MM.1S (cell line): Measurements from ENCODE around the gene CCDC40.

ENCODE experiments used
- DNase-seq: peaks from one replicate; pipeline ENCODE4 v3.0.0-alpha.2; 2015
- H2AFZ ChIP-seq: fragments of 300-600 bp; sonication (generic); 2 replicates; pipeline ENCODE4 v1.6.0; 2016; ENCODE audit warnings: antibody characterized with exemption, low read length
- H3F3A ChIP-seq: fragments of 300-600 bp; sonication (generic); 2 replicates; pipeline ENCODE4 v1.6.1; 2016; ENCODE audit warnings: mild to moderate bottlenecking, antibody characterized with exemption, low read length, moderate library complexity, mixed read lengths; ENCODE audit not compliant: insufficient read depth
- H3K27ac ChIP-seq: fragments of 300-600 bp; sonication (generic); 2 replicates; pipeline ENCODE4 v1.5.1; 2016; ENCODE audit warnings: mild to moderate bottlenecking, low read length
- H3K27me3 ChIP-seq: fragments of 300-600 bp; sonication (generic); replicated peaks from 2 replicates; pipeline ENCODE4 v1.6.0; 2016; ENCODE audit warnings: low read length; ENCODE audit not compliant: insufficient read depth
- H3K36me3 ChIP-seq: fragments of 300-600 bp; sonication (generic); replicated peaks from 2 replicates; pipeline ENCODE4 v1.6.1; 2016; ENCODE audit warnings: mild to moderate bottlenecking, low read length, mixed read lengths; ENCODE audit not compliant: insufficient read depth
- H3K4me1 ChIP-seq: fragments of 300-600 bp; sonication (generic); 2 replicates; pipeline ENCODE4 v1.6.1; 2016; ENCODE audit warnings: low read length, mixed read lengths
- H3K4me2 ChIP-seq: fragments of 300-600 bp; sonication (generic); 2 replicates; pipeline ENCODE4 v1.6.0; 2016; ENCODE audit warnings: low read depth, low read length
- H3K4me3 ChIP-seq: fragments of 300-600 bp; sonication (generic); 2 replicates; pipeline ENCODE4 v1.5.1; 2016; ENCODE audit warnings: low read length, mixed read lengths
- H3K79me2 ChIP-seq: fragments of 300-600 bp; sonication (generic); 2 replicates; pipeline ENCODE4 v1.6.1; 2016; ENCODE audit warnings: mixed run types, low read length, mixed read lengths
- H3K9ac ChIP-seq: fragments of 300-600 bp; sonication (generic); 2 replicates; pipeline ENCODE4 v1.6.1; 2016; ENCODE audit warnings: low read length, mixed read lengths
- H3K9me2 ChIP-seq: fragments of 300-600 bp; sonication (generic); replicated peaks from 2 replicates; pipeline ENCODE4 v1.6.1; 2016; ENCODE audit warnings: mild to moderate bottlenecking, low read length, mixed read lengths; ENCODE audit not compliant: insufficient read depth
- H3K9me3 ChIP-seq: fragments of 300-600 bp; sonication (generic); replicated peaks from 2 replicates; pipeline ENCODE4 v1.6.1; 2016; ENCODE audit warnings: mild to moderate bottlenecking, low read length, mixed read lengths; ENCODE audit not compliant: insufficient read depth
- H4K20me1 ChIP-seq: fragments of 300-600 bp; sonication (generic); 2 replicates; pipeline ENCODE4 v1.6.1; 2016; ENCODE audit warnings: mild to moderate bottlenecking, low read length, moderate library complexity, mixed read lengths; ENCODE audit not compliant: insufficient read depth
- EZH2 ChIP-seq: fragments of 300-600 bp; sonication (generic); optimal IDR thresholded peaks from 2 replicates; pipeline ENCODE3; 2017; ENCODE audit warnings: low read depth, mild to moderate bottlenecking, antibody characterized with exemption, low read length, mixed read lengths
- EZH2phosphoT487 ChIP-seq: fragments of 300-600 bp; sonication (generic); IDR thresholded peaks from 2 replicates; pipeline ENCODE4 v1.6.1; 2018; ENCODE audit warnings: antibody characterized with exemption, low read length
- TF ChIP-seq, protein P1 (sequence below): fragments of 300-600 bp; sonication (generic); IDR thresholded peaks from 2 replicates; pipeline ENCODE4 v1.5.1; 2016; ENCODE audit warnings: antibody characterized with exemption, low read length, mixed read lengths

The CCDC40 gene

DNA sequence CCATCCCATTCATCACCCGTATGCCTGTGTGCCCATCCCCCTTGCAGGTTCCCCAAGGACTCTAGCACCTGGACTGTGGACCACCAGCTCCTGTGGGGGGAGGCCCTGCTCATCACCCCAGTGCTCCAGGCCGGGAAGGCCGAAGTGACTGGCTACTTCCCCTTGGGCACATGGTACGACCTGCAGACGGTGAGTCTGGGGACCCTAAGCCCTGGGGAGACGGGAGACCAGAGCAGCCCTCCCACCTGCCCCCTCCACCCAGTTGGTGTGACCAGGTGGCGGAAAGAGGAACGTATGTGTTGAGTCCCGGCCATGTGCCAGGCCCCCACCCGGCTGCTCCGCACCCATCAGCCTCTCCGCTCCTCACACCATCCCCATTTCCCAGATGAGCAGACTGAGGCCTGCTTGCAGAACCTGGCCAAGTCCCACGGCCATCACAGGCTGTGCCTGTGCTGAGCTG is 80.5 kb downstream of the CCDC40 start:
- no peaks in the 10 kb centered on the region for H3K36me3 ChIP-seq
- no peak overlapping the region for H3K27ac ChIP-seq
- H3K4me2 ChIP-seq = no peak overlapping the region
- no peaks in the 10 kb centered on the region for H3F3A ChIP-seq
- no peak overlapping the region for H3K9ac ChIP-seq
- no peaks in the 10 kb centered on the region for H4K20me1 ChIP-seq
- H3K4me3 ChIP-seq = no peak overlapping the region
- no peaks in the 10 kb centered on the region for H3K9me3 ChIP-seq
- no peaks in the 10 kb centered on the region for H3K79me2 ChIP-seq
- H3K27me3 ChIP-seq = peaks cover 83% of the 10 kb centered on the region
- H3K4me1 ChIP-seq = no peaks in the 10 kb centered on the region
- TF ChIP-seq, protein P1, sequence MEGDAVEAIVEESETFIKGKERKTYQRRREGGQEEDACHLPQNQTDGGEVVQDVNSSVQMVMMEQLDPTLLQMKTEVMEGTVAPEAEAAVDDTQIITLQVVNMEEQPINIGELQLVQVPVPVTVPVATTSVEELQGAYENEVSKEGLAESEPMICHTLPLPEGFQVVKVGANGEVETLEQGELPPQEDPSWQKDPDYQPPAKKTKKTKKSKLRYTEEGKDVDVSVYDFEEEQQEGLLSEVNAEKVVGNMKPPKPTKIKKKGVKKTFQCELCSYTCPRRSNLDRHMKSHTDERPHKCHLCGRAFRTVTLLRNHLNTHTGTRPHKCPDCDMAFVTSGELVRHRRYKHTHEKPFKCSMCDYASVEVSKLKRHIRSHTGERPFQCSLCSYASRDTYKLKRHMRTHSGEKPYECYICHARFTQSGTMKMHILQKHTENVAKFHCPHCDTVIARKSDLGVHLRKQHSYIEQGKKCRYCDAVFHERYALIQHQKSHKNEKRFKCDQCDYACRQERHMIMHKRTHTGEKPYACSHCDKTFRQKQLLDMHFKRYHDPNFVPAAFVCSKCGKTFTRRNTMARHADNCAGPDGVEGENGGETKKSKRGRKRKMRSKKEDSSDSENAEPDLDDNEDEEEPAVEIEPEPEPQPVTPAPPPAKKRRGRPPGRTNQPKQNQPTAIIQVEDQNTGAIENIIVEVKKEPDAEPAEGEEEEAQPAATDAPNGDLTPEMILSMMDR = no peak
- TF ChIP-seq EZH2phosphoT487 (no peak), EZH2 (no peak)
- H2AFZ ChIP-seq = no peak overlapping the region
- no peak for DNase-seq
- no peaks in the 10 kb centered on the region for H3K9me2 ChIP-seq

DNA sequence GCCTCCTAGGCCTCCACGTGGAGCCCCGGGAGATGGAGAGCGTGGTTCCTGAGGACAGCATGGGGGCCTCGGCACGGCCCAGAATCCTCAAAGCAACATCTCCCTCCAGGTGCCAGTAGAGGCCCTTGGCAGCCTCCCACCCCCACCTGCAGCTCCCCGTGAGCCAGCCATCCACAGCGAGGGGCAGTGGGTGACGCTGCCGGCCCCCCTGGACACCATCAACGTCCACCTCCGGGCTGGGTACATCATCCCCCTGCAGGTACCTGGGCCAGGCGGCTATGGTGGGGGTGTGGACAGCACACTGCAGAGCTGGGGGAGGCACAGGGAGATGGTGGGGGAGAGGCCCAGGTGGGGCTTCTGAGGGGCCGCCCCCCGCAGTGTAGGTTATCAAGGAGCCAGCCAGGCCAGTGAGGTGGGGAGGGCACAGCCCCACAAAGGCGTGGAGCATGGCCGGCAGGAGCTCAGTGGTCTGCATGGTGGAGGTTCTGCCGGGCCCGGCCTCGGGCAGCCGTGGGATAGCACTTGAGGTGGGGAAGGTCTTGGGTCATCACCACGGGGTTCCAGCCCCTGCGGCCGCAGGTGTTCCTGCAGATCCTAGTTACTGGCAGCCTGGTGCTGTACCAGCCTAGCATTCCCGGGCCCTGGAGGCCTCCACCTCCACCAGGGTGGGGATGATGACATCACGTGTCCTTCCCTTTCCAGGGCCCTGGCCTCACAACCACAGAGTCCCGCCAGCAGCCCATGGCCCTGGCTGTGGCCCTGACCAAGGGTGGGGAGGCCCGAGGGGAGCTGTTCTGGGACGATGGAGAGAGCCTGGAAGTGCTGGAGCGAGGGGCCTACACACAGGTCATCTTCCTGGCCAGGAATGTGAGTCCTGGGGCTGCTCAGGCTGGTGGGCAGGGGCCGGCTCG is 81.3 kb downstream of the CCDC40 start:
- H3K27ac ChIP-seq = no peak overlapping the region
- no peak overlapping the region for H3K9ac ChIP-seq
- TF ChIP-seq EZH2 (no peak), EZH2phosphoT487 (no peak)
- TF ChIP-seq, protein P1 = no peak
- no peaks in the 10 kb centered on the region for H3K4me1 ChIP-seq
- H3K9me2 ChIP-seq = no peaks in the 10 kb centered on the region
- DNase-seq = no peak
- no peaks in the 10 kb centered on the region for H3K9me3 ChIP-seq
- no peak overlapping the region for H3K4me3 ChIP-seq
- no peaks in the 10 kb centered on the region for H4K20me1 ChIP-seq
- H3K36me3 ChIP-seq = no peaks in the 10 kb centered on the region
- no peaks in the 10 kb centered on the region for H3F3A ChIP-seq
- peaks cover 81% of the 10 kb centered on the region for H3K27me3 ChIP-seq
- no peak overlapping the region for H3K4me2 ChIP-seq
- no peak overlapping the region for H2AFZ ChIP-seq
- H3K79me2 ChIP-seq = no peaks in the 10 kb centered on the region

DNA sequence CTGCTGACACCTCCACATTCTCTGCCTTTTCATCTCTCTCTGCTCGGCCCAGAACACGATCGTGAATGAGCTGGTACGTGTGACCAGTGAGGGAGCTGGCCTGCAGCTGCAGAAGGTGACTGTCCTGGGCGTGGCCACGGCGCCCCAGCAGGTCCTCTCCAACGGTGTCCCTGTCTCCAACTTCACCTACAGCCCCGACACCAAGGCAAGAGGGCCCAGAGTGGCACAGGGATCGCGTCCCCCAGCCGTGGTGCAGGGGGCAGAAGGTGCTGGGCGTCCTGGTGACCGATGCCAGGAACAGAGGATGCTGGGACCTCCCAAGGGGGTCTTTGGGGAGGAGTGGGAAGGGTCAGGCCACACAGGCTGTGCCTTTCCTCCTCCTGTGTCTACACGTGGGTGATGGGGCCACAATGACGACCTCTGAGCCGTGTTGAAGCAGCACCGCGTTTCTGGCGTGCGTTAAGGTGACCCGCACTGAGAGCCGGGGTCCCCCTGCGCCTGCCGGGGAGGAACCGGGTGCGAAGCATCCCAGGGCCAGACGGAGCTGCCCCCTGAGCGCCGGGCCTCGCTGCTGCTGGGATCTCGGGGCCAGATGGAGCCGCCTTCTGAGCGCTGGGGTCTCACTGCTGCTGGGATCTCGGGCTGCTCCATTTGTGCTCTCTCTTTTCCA is 82.3 kb downstream of the CCDC40 start:
- Histone ChIP-seq H3K27ac (no peak overlapping the region), H3K4me2 (no peak overlapping the region), H3F3A (no peaks in the 10 kb centered on the region), H3K9me2 (no peaks in the 10 kb centered on the region), H4K20me1 (no peaks in the 10 kb centered on the region), H3K79me2 (no peaks in the 10 kb centered on the region), H3K9me3 (no peaks in the 10 kb centered on the region), H3K27me3 (peaks cover 73% of the 10 kb centered on the region), H3K4me3 (no peak overlapping the region), H3K4me1 (no peaks in the 10 kb centered on the region), H3K36me3 (no peaks in the 10 kb centered on the region), H2AFZ (no peak overlapping the region), H3K9ac (no peak overlapping the region)
- TF ChIP-seq EZH2phosphoT487 (no peak), EZH2 (no peak)
- TF ChIP-seq, protein P1 = no peak
- no peak for DNase-seq
